HG02759 (cell line): Measurements from ENCODE around the gene TRIO.
"Not testable (repeated sequence)": the region's sequence is repeated elsewhere in the genome, so short reads cannot be mapped to it uniquely, and the experiment has no call there.

Experiments used
- ATAC-seq: cut with Tn5 transposase; IDR thresholded peaks from one replicate; pipeline ENCODE4 v1.9.1; 2021; ENCODE audit warnings: mild to moderate bottlenecking, moderate library complexity; ENCODE audit not compliant: unreplicated experiment

The TRIO gene

DNA sequence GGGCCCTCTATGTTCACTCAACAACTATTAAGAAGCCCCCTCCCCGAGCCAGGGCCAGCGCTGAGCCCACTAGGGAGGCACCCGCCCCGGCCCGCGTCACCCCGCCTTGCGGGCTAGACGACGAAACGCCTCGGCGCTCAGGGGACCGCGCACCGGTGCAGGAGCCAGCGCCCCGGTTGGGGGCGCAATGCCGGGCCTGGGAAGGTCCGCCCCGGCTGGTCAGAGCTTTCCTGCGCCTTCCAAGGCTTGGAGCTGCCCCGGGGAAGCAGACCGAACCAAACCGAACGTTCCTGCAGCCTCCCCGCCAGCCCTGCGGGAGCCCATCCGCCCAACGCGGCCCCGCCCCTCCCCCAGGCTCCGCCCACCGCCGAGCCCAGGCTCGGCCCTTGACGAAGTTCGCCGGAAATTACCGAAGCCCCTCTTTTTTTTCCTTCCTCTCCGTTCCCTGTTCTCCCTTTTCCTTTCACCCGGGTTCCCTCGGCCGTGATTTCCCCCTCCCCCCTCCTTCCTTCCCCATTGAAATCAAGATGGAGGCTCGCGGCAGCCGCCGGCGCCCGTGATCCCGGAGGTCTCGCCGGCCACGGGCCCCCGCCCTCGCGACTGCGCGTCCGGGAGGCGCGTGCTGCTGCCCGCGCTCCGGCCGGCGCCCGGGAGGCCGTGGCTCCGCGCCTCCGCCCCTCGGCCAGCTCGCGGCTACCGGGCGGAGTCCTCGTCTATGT lies at the start of gene TRIO:
Gene TRIO (plus strand): TSS at position 516 of the 719 bp plus-strand sequence. CDS start 384 bp downstream, outside the sequence.
- ATAC-seq, result peak; percentile 55

DNA sequence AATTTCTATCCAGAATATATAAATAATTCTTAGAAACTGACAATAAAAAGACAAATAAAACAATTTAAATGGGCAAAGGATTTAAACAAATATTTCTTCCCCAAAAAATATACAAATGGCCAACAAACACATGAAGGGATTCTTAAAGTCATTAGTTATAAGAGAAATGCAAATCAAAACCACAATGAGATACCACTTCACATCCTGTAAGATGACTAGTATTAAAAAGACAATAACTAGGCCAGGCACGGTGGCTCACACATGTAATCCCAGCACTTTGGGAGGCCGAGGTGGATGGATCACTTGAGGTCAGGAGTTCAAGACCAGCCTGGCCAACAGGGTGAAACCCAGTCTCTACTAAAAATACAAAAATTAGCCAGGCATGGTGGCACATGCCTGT lies 45.8 kb upstream of the TRIO start:
- ATAC-seq, result not testable (repeated sequence)

DNA sequence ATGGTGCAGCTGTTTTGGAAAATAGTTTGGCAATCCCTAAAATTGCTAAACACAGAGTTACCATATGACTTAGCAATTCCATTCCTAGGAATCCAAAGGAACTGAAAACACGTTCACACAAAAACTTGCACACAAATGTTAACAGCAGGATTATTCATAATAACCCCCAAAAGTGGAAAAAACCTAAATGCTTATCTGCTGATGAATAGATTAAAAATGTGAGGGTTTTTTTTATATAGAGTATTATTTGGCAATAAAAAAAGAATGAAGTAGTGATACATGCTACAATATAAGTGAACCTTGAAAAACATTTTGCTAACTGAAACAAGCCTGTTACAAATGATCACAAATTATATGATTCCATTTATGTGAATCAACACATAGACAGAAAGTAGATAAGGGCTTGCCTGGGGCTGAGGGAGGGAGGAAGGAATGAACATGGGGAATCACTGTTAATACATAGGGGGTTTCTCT lies 45.1 kb upstream of the TRIO start:
- ATAC-seq, result no peak

DNA sequence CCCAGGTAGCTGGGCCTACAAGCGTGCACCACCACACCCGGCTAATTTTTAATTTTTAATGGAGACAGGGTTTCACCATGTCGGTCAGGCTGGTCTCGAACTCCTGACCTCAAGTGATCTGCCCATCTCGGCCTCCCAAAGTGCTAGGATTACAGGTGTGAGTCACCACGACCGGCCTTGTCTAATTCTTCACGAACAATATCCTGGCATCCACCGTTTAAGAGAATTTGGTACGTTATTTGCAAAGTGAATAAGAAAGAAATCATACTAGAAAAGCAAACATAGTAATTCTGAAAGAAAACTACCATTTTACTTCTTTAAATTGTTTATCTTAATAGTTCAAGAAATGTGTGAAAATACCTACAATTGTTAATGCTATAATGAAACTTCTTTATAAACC lies 42.9 kb upstream of the TRIO start:
- ATAC-seq, result no peak

DNA sequence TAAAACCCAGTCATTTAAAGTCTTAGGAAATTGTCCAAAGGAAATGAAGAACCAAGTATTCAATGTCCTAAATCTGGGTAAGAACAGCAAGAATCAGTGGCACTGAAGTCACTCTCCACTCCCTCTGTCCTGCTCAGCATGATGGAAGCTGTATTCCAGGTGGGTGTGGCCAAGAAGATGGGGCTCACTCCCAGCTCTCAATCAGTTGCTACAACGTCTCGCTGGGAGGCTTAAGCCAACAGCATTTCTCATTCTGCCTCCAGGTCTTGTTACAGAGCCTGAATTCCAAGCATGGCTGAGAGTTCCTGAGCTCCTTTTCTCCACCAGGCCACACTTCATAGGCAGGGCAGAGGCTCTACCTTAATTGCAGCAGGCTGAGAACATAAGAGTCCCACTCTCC lies 41.2 kb upstream of the TRIO start:
- ATAC-seq, result no peak

DNA sequence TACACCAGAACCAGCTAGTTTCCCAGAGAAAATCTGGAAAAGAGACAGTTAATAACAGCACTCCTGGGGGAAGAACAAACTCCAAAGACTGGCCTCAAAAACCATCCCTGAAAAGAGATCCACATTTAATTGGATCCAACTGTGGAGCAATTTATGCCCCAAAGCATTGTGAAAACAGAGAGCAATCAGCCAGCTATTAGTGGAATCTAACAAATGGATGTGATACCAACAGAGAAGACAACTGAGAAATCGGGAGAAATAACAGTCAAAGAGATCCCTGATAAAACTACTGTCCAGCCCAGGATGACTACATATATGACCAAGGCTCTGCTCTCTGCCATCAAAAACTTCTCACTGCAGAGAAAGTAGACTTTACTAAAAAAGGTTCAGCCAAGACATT lies 40.5 kb upstream of the TRIO start:
- ATAC-seq, result no peak

DNA sequence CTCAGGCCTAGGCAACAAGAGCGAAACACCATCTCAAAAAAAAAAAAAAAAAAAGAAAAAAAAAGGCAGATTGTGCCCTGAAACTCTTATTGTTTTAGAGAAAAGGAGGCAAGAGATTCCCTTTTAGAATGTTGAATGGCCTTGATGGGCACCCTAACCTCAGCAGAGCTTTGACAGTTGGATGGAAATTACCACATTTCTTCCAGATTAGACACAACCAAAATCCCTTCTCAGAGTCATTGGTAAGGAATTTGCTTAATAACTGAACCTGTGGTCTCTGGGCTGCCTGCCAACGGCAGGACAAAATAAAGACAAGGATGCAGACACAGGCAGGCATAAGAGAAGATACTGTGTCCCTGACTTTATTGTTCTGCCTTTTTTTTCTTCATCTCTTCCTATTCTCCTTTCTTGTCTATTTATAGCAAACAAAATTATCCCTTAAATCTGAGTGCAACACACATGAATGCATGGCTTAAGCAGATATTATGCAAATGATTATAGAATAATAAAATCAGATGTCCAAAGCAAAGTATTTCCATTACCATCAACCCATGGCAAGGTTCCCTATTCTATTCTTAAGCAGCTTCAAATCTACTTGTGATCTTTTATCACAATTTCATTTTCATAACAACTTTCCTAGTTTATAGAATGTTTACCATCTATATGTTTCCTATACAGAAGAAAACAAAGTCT lies 37.3 kb upstream of the TRIO start:
- ATAC-seq, result no peak

DNA sequence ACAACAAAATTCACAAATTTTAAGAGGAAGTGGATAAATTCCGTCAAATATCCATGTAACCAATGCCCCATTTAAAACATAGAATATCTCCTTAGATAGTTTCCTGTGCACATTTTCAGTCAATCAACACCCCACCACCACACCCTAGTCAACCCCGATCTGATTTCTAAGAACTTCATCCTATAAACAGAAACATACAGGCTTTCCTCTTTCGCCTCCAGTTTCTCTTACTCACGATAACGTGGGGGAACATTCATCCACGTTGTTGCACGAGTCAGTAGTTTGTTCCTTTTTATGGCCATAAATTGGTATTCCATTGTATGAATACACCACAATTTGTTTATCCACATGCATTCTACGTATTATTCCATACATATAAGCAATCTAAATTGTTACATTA lies 35.6 kb upstream of the TRIO start:
- ATAC-seq, result no peak

DNA sequence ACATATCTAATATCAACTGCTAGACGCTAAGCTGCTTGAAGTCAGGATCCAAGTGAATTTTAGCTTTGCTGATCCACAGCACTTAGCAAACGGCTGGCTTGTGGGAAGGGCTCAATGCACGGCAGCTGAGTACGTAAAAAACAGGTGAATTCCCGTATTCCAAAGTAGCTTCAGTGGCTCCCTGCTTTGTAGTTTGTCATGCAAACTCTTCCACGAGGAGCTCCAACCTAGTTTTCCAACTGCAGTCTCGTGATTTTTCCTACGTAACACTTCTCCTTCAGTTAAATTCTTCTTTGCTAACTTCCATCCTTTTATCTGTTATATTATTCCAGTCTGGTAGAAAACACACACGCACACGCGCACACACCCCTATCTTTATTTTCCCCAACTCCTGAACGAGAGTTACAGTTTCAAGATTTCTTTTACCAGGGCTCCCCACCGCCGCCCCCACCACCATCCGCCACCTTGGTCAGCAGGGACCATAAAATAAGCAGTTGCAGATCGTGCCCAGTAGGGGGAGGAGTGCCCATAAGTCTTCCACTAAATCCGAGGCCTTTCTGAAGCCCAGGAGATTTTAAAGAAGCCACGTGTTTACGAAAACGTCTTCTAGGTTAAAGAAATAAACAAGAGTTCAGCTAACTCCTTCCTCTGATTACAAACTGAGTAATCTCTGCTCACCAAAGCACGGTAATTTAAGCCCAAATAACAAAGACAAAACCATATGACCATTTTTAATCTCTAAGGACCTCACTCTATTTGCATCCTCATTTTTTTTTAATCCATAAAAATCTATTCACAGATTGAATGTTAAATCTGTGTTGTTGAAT lies 34.8 kb upstream of the TRIO start:
- ATAC-seq, result peak; percentile 70

DNA sequence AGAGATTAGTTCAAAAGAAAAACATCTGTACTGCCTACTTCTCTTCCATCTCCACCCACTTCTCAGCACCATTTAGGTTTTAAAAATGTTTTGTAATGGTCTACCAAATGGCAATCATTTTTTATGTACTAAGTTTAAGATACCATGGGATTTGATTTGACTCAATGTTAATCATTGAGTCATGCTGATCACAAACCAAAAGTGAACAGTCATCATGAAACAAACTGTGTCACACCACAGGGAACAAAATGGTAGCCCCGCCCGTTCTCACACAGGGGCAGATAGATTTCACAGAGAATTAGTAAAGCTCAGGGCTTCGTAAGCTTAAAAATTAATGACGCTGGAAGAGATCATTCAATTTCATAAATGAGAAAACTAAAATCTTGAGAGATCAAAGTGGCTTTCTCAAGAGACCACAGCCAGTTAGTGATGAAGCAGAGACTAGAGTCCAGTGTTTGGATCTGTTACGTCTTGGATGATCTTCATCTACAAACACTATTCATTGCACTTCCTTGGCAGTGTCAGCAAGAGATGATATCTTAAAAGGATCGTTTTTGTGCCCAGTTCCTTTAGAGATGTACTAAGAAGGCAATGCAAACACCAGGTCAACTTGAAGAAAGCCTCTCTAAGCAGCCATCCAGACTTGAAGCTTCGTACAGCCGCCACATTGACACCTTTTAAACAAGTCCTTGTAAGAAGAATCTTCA lies 33.9 kb upstream of the TRIO start:
- peak; percentile 93 for ATAC-seq

DNA sequence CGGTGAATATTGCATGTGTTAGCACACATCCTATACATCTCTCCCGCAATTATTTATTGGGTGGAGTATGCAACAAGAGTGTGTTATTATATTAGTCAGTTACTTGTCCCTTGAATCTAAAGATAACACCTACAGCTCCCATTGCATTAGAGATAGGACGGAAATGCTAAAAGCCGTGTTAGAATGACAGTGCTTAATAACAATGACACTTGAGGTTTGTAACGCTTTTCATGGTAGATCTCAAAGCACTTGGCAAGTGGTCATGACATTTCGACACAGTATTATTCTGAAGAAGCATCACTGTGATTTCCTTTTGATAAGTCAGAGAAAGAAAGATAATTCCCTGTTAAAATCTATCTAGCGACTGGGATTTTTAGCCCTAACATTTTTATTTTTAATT lies 33.4 kb upstream of the TRIO start:
- no peak for ATAC-seq

DNA sequence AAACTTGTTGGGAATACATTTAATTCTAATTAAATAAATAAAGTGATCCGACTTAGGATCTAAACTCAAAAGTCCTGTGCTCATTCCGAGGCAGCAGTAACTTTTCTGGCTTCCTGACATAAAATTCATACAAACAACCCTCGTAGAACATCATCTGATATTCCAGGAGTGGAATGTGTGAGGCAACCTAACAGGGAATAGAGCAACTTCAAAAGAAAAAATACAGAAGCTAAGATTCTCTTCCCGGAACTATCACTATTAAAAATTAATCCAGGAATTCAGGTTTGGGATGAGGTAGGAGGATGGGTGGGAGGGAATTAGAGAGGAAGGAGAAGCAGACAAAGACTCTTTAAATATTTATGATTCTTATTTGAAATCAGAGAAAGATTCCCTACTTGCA lies 32.9 kb upstream of the TRIO start:
- no peak for ATAC-seq

DNA sequence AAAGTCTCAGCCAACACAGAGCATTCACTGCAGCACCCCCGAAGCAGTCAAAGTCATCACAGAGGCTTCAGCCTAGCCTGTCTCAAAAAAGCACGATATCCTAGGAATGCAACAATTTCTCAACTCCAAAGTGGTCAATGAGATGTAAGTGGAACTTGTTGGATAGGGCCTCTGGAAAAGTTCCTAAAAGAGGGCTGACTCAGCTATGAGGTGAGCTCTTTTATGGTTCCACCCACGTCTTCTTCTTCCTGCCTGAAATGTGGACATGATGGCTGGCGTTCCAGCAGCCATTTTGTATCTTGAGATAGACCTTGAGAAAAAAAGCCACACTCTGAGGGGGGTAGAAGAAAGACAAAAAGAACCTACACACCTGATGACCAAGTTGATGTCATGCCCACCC lies 32.5 kb upstream of the TRIO start:
- no peak for ATAC-seq

DNA sequence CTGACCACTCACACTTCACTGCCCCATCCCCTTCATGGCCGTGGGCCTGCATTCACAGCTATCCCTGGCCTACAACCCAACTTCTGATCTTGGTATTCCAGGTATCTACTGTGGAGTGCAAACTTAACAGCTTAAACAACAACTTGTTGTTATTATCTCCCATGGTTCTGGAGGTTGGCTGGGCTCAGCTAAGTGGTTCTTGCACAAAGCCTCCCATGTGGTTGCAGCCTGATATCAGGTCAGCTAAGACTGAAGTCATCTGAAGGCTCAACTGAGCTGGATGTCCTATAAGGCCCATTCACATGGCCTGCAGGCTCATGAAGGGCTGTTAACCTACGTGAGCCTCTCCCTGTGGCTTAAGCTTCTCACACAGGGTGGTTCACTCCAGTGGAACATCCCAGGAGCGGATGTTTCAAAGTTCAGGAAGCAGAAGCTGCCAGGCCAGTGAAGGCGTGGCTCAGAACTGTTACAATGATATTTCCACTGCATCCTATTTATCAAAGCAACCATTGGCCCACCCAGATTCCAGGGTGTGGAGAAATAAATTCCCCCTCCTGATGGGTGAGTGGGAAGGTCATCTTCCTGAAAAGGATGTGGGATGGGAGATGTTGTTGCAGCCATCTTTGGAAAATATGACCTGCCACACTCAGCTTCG lies 30.0 kb upstream of the TRIO start:
- ATAC-seq, result no peak

DNA sequence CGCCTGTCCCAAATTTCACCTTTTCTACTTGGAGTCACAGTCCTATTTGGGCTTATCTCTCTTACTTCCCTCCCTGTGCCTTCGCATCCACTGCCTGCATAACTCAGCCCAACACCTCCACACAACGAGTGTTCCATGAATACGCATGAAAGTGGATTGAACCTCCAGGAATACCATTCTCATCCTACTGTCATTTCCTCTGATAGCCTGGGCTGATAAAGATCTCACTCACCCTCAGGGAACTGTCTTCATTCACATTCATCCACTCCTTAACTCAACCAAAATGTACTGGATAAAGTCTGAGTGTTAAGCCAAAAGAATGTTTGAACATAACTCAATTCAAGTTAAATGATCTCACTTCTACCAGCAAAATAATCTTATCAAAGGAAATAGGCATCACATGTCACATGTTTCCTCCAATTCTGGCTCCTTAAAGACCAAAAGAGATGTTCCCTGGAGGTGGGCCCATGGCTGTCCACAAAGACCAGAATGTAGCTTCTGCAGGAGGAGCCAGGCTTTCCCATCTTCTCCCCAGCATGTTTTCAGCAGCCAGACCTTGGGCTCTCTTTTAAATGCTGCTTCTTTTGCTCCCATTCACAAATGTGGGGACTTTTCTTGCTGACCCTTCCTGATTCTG lies 28.4 kb upstream of the TRIO start:
- ATAC-seq, result no peak

DNA sequence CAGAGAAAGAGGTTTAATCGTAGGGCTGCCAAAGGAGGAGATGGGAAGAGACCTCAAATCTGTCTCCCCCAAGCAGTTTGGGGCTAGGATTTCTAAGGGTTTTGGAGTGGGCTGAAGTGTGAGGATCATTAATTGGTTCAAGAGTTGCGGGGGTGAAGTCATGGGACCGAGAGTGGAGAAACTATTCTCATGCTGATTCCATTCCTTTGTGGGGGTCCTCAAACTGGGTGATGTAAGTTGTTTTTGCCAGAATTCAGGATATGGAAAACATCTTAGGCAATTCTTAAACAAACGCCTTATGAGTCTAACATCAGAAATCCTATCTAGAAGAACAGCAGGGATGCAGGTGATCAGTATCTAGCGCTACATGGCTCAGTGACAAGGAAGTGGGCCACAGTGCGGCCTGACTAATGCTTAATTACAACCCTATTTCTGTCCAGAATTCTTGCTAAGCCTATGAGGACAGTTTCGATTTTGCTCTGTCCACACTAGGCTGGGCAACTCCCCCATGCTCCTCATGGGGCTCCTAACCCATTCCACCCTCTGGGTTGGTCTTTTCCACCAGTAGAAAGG lies 27.7 kb upstream of the TRIO start:
- no peak for ATAC-seq

DNA sequence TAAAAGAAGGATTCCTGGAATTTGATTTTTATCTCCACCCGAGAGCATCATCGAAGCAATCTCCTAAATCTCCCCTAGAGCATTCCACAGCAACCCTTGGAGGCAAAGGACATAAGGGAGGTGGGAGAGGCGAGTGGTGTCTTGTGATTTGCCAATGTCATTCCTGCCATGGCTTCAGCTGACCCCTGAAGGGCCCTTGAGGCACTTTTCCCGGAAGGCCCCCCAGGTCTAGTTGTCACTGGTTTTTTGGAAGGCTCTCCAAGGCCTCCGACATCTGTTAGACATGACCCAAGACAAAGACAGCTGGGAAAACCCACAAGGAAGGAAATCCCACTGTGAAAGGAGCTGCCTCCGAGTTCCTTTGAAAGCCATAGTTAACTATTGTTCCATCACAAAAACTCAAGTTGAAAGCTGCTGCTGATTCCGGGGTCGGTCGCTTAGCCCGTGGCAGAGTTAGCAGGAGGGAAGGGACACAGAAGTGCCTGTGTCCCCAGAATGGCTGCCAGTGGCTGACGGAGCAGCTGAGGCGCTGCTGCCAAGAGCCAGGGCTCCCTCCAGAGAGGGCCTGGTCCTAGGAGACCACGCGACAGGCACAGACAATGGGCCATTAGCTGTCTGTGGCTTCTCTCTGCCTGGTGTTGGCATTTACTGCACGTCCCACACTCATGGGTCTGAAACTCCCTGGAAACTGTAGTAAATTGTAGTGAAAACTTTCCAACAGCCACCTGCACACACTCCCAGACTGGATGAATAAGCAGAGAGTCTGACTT lies 24.4 kb upstream of the TRIO start:
- no peak for ATAC-seq

DNA sequence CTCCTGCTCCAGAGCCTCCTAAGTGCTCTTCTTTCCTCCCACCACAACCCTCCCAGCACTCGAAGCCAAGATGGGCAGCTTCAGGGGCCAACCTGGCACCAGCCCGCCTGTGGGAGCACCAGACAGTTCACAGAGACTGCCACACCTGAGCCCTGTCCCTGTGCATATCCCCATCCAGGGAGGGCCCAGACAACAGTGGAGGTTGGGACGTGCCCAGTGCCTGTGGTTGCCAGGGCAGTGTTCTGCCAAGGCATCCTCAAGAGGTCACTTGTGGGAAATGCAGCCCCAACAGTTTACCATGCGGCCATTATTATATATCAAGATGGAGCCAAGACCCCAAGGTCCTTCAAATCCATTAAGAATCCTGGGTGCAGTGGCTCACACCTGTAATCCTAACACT lies 23.0 kb upstream of the TRIO start:
- no peak for ATAC-seq

DNA sequence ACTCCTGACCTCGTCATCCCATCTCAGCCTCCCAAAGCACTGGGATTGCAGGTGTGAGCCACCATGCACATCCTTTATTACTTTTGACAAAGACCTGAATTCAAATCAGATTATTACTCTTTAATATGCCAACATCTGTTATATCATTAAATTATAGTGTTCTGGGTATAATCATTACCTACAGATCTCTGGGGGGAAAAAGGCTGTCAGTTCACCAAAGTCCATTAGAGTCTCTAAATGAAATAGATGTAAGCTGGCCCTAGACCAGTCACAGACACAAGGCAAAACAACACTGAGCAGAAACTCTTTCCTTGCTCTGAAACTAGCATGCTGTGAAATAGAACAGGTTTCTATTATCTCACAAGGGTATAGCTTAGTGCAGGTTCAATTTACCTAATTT lies 21.6 kb upstream of the TRIO start:
- ATAC-seq, result no peak
